K562 (cell line): ENCODE results near the gene CCDC61. TPM values are rescaled to one million over a fixed set of nuclear protein-coding genes. Genes with fewer than 3 reads are reported as not detected.

Experiments
- ARID3B ChIP-seq: fragments of 250-450 bp; sonication (Bioruptor Pico); IDR thresholded peaks from 2 replicates; pipeline ENCODE4 v1.4.0; 2020; ENCODE audit warnings: borderline replicate concordance
- HMG20A ChIP-seq: fragments of 450-650 bp; formaldehyde crosslinking; conservative IDR thresholded peaks from 2 replicates; pipeline ENCODE4 v1.4.0; 2020; ENCODE audit warnings: mild to moderate bottlenecking, mixed read lengths
- IRF9 ChIP-seq: fragments of 450-650 bp; IDR thresholded peaks from 2 replicates; pipeline ENCODE4 v1.6.1; 2016; ENCODE audit warnings: missing biosample characterization, missing genetic modification characterization
- JUND ChIP-seq, 2 experiments: IDR thresholded peaks; 2 replicates in 1 of 2; 3 replicates in 1 of 2; pipeline ENCODE4 v1.6.1; 2011; ENCODE audit warnings: borderline replicate concordance in 2 of 2, low read depth in 2 of 2, low read length in 2 of 2, improper control_type of control experiment in 1 of 2, missing biosample characterization in 1 of 2, missing genetic modification characterization in 1 of 2, missing genetic modification reagents in 1 of 2
- MNT ChIP-seq, 2 experiments: fragments of 450-650 bp; conservative IDR thresholded peaks; 2 replicates each; pipeline ENCODE4 v1.6.1; 2017; ENCODE audit warnings: mild to moderate bottlenecking in 2 of 2, moderate library complexity in 2 of 2
- NBN ChIP-seq: fragments of 450-650 bp; IDR thresholded peaks from 2 replicates; pipeline ENCODE4 v1.6.1; 2016; ENCODE audit warnings: low read depth, mild to moderate bottlenecking
- THAP12 ChIP-seq: fragments of 250-450 bp; sonication (Bioruptor Pico); IDR thresholded peaks from 2 replicates; pipeline ENCODE4 v1.9.0; 2021; ENCODE audit warnings: mild to moderate bottlenecking, inconsistent platforms
- ZMIZ1 ChIP-seq, 2 experiments: fragments of 150-350 bp in 1 of 2; IDR thresholded peaks; 2 replicates each; pipeline ENCODE4 v1.6.1; 2012 to 2016; ENCODE audit warnings: low read depth in 2 of 2, low read length in 2 of 2, mild to moderate bottlenecking in 1 of 2, moderate library complexity in 1 of 2
- ZNF354B ChIP-seq: fragments of 250-450 bp; sonication (Bioruptor Pico); IDR thresholded peaks from 2 replicates; pipeline ENCODE4 v1.4.0; 2020
- ZNF398 ChIP-seq: fragments of 250-450 bp; sonication (Bioruptor Pico); IDR thresholded peaks from 2 replicates; pipeline ENCODE4 v1.8.0; 2021; ENCODE audit warnings: moderate library complexity, mild to moderate bottlenecking, inconsistent platforms
- ZNF766 ChIP-seq: fragments of 200-800 bp; sonication (Bioruptor generic); conservative IDR thresholded peaks from 2 replicates; pipeline ENCODE4 v1.6.1; 2016; ENCODE audit warnings: missing genetic modification characterization, missing compliant biosample characterization
- ZNF79 ChIP-seq: fragments of 250-450 bp; sonication (Bioruptor Pico); IDR thresholded peaks from 2 replicates; pipeline ENCODE4 v1.4.0; 2020; ENCODE audit warnings: low read depth, mild to moderate bottlenecking, moderate library complexity
- polyA plus RNA-seq, 8 experiments: library from polyadenylated mRNA; depleted of rRNA in 4 of 8; stranded (reverse) in 5 of 8; unstranded in 3 of 8; fragments of >200 nt; fragmentation: Nextera tagmentation in 2 of 8; fragmentation: Illumina TruSeq in 1 of 8; extraction: Ambion mirVana in 2 of 8; extraction: Trizol in 1 of 8; gene quantifications; 2 replicates each; pipeline versions ENCODE4 v1.2.1 to v1.2.3, GENCODE V29; 2011 to 2014; ENCODE audit warnings: inconsistent platforms in 1 of 8, missing spikeins in 1 of 8
- total RNA-seq, 7 experiments: library from RNA; depleted of rRNA in 6 of 7; stranded (reverse); fragments of >200 nt in 6 of 7; fragmentation: Illumina TruSeq in 2 of 7; extraction: Trizol in 2 of 7; gene quantifications; 2 replicates each; pipeline versions ENCODE4 v1.2.1 to v1.2.3, GENCODE V29; 2011 to 2021; ENCODE audit warnings: low replicate concordance in 1 of 7

The CCDC61 gene
- total and polyA plus RNA-seq, 9 of the 15 experiments (the other 6 are each of a cell fraction or from before 2014, with no cell fraction given): 0.07 to 27.0 (median 10.3) TPM

GRCh38 chr19:45952686-45953505 is 42.4 kb upstream of the CCDC61 start (continued):
- TF ChIP-seq IRF9 (tag): 0 out of 2 replicates have a peak, but pooled peaks have one; percentile 24
- no peak for TF ChIP-seq ZNF398 (CRISPR knock-in tag)
- peak; percentile 55 to 83; a peak in 3 of 4 replicates for TF ChIP-seq MNT (conservative IDR thresholded peaks at IDR 0.05)
- no peak for TF ChIP-seq ZNF79 (CRISPR knock-in tag)
- no peak for TF ChIP-seq THAP12 (CRISPR knock-in tag)
- no peak for TF ChIP-seq ZNF354B (CRISPR knock-in tag)
- TF ChIP-seq ZMIZ1 (IDR thresholded peaks at IDR 0.05; ENCODE audit: low read depth in 2 of 2, low read length in 2 of 2): no peak
- no peak for TF ChIP-seq NBN
- 0 out of 2 replicates have a peak, but pooled peaks have one; percentile 16 for TF ChIP-seq JUND (IDR thresholded peaks at IDR 0.05; ENCODE audit: borderline replicate concordance, low read depth, low read length)
- peak; percentile 69; the same call in 2 of the 3 replicates for TF ChIP-seq JUND (tag; IDR thresholded peaks at IDR 0.05; ENCODE audit: borderline replicate concordance, low read depth, low read length)
- no peak for TF ChIP-seq ARID3B (CRISPR knock-in tag)
- peak; percentile 72 for TF ChIP-seq ZNF766
- no peak for TF ChIP-seq HMG20A (CRISPR knock-in tag)
